Activated CD4-positive, CD25-positive, alpha-beta regulatory T cell (primary cell): Measurements from ENCODE around the gene MYO5B.
A peak's percentile ranks its signal among the peaks of the same experiment; 100 is the strongest.
"Not testable (repeated sequence)": the region's sequence is repeated elsewhere in the genome, so short reads cannot be mapped to it uniquely, and the experiment has no call there.

Experiments used
- DNase-seq, 4 experiments: peaks; one replicate each; lab custom pipeline; 2025; lab: John Stamatoyannopoulos, UW

MYO5B gene

GRCh38 chr18:50194631-50195532 lies at the start of gene MYO5B:
TSS of gene MYO5B (minus strand) at chr18:50195147. CDS start at chr18:50194793, 354 bp downstream.
- peak in 2 of 4 experiments; percentile 3 to 4 for DNase-seq

GRCh38 chr18:50241768-50242167 lies 46.8 kb upstream of the MYO5B start:
- not testable (repeated sequence) for DNase-seq

GRCh38 chr18:50240080-50240563 lies 45.2 kb upstream of the MYO5B start:
- no peak for DNase-seq

GRCh38 chr18:50232419-50232818 lies 37.5 kb upstream of the MYO5B start:
- no peak for DNase-seq

GRCh38 chr18:50231621-50232020 lies 36.7 kb upstream of the MYO5B start:
- DNase-seq, result no peak

- DNase-seq, result not testable (repeated sequence)
Measured at GRCh38 chr18:50220249-50220648, 25.3 kb upstream of the MYO5B start.

GRCh38 chr18:50218432-50219197 lies 23.7 kb upstream of the MYO5B start:
- no peak for DNase-seq

GRCh38 chr18:50209311-50209710 lies 14.4 kb upstream of the MYO5B start:
- no peak for DNase-seq

- no peak for DNase-seq
Measured at GRCh38 chr18:50207722-50208121, 12.8 kb upstream of the MYO5B start.

GRCh38 chr18:50203801-50204604 lies 9.1 kb upstream of the MYO5B start:
- DNase-seq, result no peak

GRCh38 chr18:50201476-50202018 lies 6.6 kb upstream of the MYO5B start:
- no peak for DNase-seq

- no peak for DNase-seq
Measured at GRCh38 chr18:50199921-50200320, 5.0 kb upstream of the MYO5B start.

- no peak for DNase-seq
Measured at GRCh38 chr18:50199346-50199855, 4.5 kb upstream of the MYO5B start.

GRCh38 chr18:50196261-50196660 lies 1.3 kb upstream of the MYO5B start:
- DNase-seq, result no peak

- DNase-seq, result no peak
Measured at GRCh38 chr18:50195689-50196088, 742 bp upstream of the MYO5B start.

GRCh38 chr18:50193796-50194630 lies 934 bp downstream of the MYO5B start:
- no peak for DNase-seq

GRCh38 chr18:50192995-50193795 lies 1.8 kb downstream of the MYO5B start:
- no peak for DNase-seq

GRCh38 chr18:50190926-50191325 lies 4.0 kb downstream of the MYO5B start:
- DNase-seq, result no peak

- no peak for DNase-seq
Measured at GRCh38 chr18:50190236-50190635, 4.7 kb downstream of the MYO5B start.

GRCh38 chr18:50189160-50189559 lies 5.8 kb downstream of the MYO5B start:
- no peak for DNase-seq
